HFFc6 (cell line): ENCODE data around the gene MRPL54. TPM values are rescaled to one million over a fixed set of nuclear protein-coding genes. Genes with fewer than 3 reads are reported as not detected.
A peak's percentile ranks its signal among the peaks of the same experiment; 100 is the strongest.
"Not testable (repeated sequence)": the region's sequence is repeated elsewhere in the genome, so short reads cannot be mapped to it uniquely, and the experiment has no call there.

Experiments used
- DNase-seq: peaks from one replicate; pipeline ENCODE4 v3.0.0-alpha.2; 2018
- H3K27ac Mint-ChIP-seq: 2 replicates; pipeline ENCODE4 v1.8.0; 2020; ENCODE audit warnings: mild to moderate bottlenecking, mixed read lengths
- H3K27me3 Mint-ChIP-seq: 2 replicates; pipeline ENCODE4 v1.8.0; 2021; ENCODE audit warnings: mild to moderate bottlenecking, moderate library complexity, mixed read lengths; ENCODE audit not compliant: insufficient read depth
- H3K36me3 Mint-ChIP-seq: 2 replicates; pipeline ENCODE4 v1.8.0; 2021; ENCODE audit warnings: low read depth, mixed read lengths
- H3K4me1 Mint-ChIP-seq: 2 replicates; pipeline ENCODE4 v1.8.0; 2020; ENCODE audit warnings: low read depth, mixed read lengths
- H3K4me3 Mint-ChIP-seq: 2 replicates; pipeline ENCODE4 v1.8.0; 2020; ENCODE audit warnings: mild to moderate bottlenecking, moderate library complexity, mixed read lengths
- H3K9me3 Mint-ChIP-seq: 2 replicates; pipeline ENCODE4 v1.8.0; 2020; ENCODE audit warnings: mild to moderate bottlenecking, mixed read lengths
- CTCF ChIP-seq: fragments of 200-600 bp; sonication (generic); IDR thresholded peaks from 2 replicates; pipeline ENCODE4 v1.5.0; 2021; ENCODE audit warnings: antibody characterized with exemption, mild to moderate bottlenecking
- total RNA-seq, 6 experiments: library from RNA; stranded (reverse); fragmentation: NEBNext Ultra II Directional; extraction: Animal tissue kit (Norgen Biotek cat#: 25700); gene quantifications; 2 replicates in 1 of 6; 3 replicates in 5 of 6; pipeline ENCODE4 v1.2.3, GENCODE V29; 2021

Gene MRPL54
- total RNA-seq, 6 experiments from 2014 or later = 69.9 to 84.3 (median 77.9) TPM

- H3K4me1 Mint-ChIP-seq = peaks cover 16% of the 10 kb centered on the region
- no peaks in the 10 kb centered on the region for H3K9me3 Mint-ChIP-seq
- H3K27me3 Mint-ChIP-seq = peaks cover 1% of the 10 kb centered on the region; the same call in 1 of the 2 replicates
- peak; percentile 78 for DNase-seq
- peaks cover 9% of the 10 kb centered on the region; the same call in 1 of the 2 replicates for H3K36me3 Mint-ChIP-seq
- peak; percentile 87 for TF ChIP-seq CTCF
- peak within 1 kb of the TSS; percentile 100 for H3K27ac Mint-ChIP-seq
- peak within 1 kb of the TSS; percentile 98 for H3K4me3 Mint-ChIP-seq
These were observed 926 bp upstream of the MRPL54 start, which contains the start of gene APBA3 for GRCh38 chr19:3761382-3762129. TSS of gene APBA3 (minus strand) at chr19:3761692. CDS start at chr19:3760264, 1,428 bp downstream.

GRCh38 chr19:3762130-3762473 lies 380 bp upstream of the MRPL54 start:
- Mint-ChIP-seq H3K4me3 (peak overlapping the region; percentile 98), H3K4me1 (peaks cover 16% of the 10 kb centered on the region), H3K27me3 (peaks cover 1% of the 10 kb centered on the region; the same call in 1 of the 2 replicates), H3K27ac (peak overlapping the region; percentile 100), H3K9me3 (no peaks in the 10 kb centered on the region), H3K36me3 (peaks cover 10% of the 10 kb centered on the region; the same call in 1 of the 2 replicates)
- DNase-seq = no peak
- TF ChIP-seq CTCF = no peak

GRCh38 chr19:3765121-3765520 lies 2.6 kb downstream of the MRPL54 start:
- H3K27me3 Mint-ChIP-seq = peaks cover 1% of the 10 kb centered on the region; the same call in 1 of the 2 replicates
- no peaks in the 10 kb centered on the region for H3K9me3 Mint-ChIP-seq
- H3K36me3 Mint-ChIP-seq = peaks cover 10% of the 10 kb centered on the region; the same call in 1 of the 2 replicates
- H3K4me1 Mint-ChIP-seq = peaks cover 16% of the 10 kb centered on the region
- DNase-seq = no peak
- no peak overlapping the region for H3K27ac Mint-ChIP-seq
- no peak for TF ChIP-seq CTCF
- no peak overlapping the region for H3K4me3 Mint-ChIP-seq

GRCh38 chr19:3765757-3766156 lies 3.3 kb downstream of the MRPL54 start:
- DNase-seq, H3K9me3 Mint-ChIP-seq, H3K27me3 Mint-ChIP-seq, H3K36me3 Mint-ChIP-seq, H3K4me3 Mint-ChIP-seq, H3K27ac Mint-ChIP-seq: not testable (repeated sequence)
- H3K4me1 Mint-ChIP-seq = peaks cover 16% of the 10 kb centered on the region

- no peak overlapping the region for H3K4me3 Mint-ChIP-seq
- no peaks in the 10 kb centered on the region for H3K9me3 Mint-ChIP-seq
- peaks cover 14% of the 10 kb centered on the region for H3K4me1 Mint-ChIP-seq
- no peak overlapping the region for H3K27ac Mint-ChIP-seq
- peaks cover 10% of the 10 kb centered on the region; the same call in 1 of the 2 replicates for H3K36me3 Mint-ChIP-seq
- no peaks in the 10 kb centered on the region; the same call in 1 of the 2 replicates for H3K27me3 Mint-ChIP-seq
- no peak for DNase-seq
- no peak for TF ChIP-seq CTCF
These were observed 4.0 kb downstream of the MRPL54 start for GRCh38 chr19:3766520-3766919.

GRCh38 chr19:3767050-3767449 lies 4.6 kb downstream of the MRPL54 start:
- Mint-ChIP-seq H3K4me1 (peaks cover 9% of the 10 kb centered on the region), H3K4me3 (no peak overlapping the region), H3K36me3 (peaks cover 10% of the 10 kb centered on the region; the same call in 1 of the 2 replicates)

More at GRCh38 chr19:3767050-3767449, 4.6 kb downstream of the MRPL54 start:
- Mint-ChIP-seq H3K27me3 (no peaks in the 10 kb centered on the region; the same call in 1 of the 2 replicates), H3K9me3 (no peaks in the 10 kb centered on the region), H3K27ac (no peak overlapping the region)
- no peak for DNase-seq
- TF ChIP-seq CTCF = no peak
